NCI-H69 (cell line): ENCODE results near the gene GCLC.

Source experiments
- DNase-seq: peaks from one replicate; lab custom pipeline; 2025; lab: John Stamatoyannopoulos, UW

The GCLC gene

DNA sequence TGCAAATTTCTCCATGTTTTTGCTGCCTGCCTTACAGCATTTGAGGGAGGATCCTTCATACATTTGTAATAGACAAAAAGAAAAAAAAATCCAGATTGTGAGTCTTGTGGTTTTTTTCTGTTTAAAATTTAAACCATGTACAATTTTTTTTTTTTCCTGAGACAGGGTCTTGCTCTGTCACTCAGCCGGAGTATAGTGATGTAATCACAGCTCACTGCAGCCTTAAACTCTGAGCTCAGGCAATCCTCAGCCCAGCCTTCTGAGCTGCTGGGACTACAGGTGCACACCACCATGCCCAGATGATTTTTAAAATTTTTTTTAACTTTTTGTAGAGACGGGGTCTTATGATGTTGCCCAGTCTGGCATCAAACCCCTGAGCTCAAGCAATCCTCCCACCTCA, 97.0 kb downstream of the GCLC start:
- DNase-seq, result peak; percentile 23
